Stimulated activated CD8-positive, alpha-beta memory T cell treated with anti-CD3 and anti-CD28 coated beads, Interleukin-12 subunit alpha, Interleukin-12 subunit beta, amount 100 ng/mL, for 24 hours (primary cell): Measurements from ENCODE around the gene C8G.
A peak's percentile ranks its signal among the peaks of the same experiment; 100 is the strongest.

Experiments used
- DNase-seq: peaks from one replicate; pipeline ENCODE4 v3.0.0-alpha.2; 2020; ENCODE audit errors: extremely low read depth

The C8G gene

GRCh38 chr9:136941231-136942111 is 3.6 kb upstream of the C8G start:
- DNase-seq: no peak

- no peak for DNase-seq
Measured at GRCh38 chr9:136942112-136942880, 2.7 kb upstream of the C8G start.

GRCh38 chr9:136942881-136943230 is 2.2 kb upstream of the C8G start:
- no peak for DNase-seq

GRCh38 chr9:136943291-136944211 is 1.5 kb upstream of the C8G start:
- no peak for DNase-seq

GRCh38 chr9:136944212-136944518 is 878 bp upstream of the C8G start:
- no peak for DNase-seq

- DNase-seq: no peak
Measured at GRCh38 chr9:136945333-136946227, 537 bp downstream of the C8G start.

- no peak for DNase-seq
Measured at GRCh38 chr9:136946228-136947027, 1.4 kb downstream of the C8G start.

- DNase-seq: no peak
Measured at GRCh38 chr9:136947028-136947891, 2.2 kb downstream of the C8G start.

GRCh38 chr9:136947955-136948510 is 3.0 kb downstream of the C8G start:
- no peak for DNase-seq

- no peak for DNase-seq
Measured at GRCh38 chr9:136949239-136949816, 4.3 kb downstream of the C8G start.

GRCh38 chr9:136949817-136950655 is 5.0 kb downstream of the C8G start:
- peak; percentile 92 for DNase-seq

GRCh38 chr9:136950656-136951276 is 5.7 kb downstream of the C8G start:
- no peak for DNase-seq

GRCh38 chr9:136951541-136952320 is 6.7 kb downstream of the C8G start, which contains the start of gene LCN12:
Gene LCN12, plus strand, starts transcription at chr9:136952273. Its CDS starts 55 bp downstream, at chr9:136952328.
- no peak for DNase-seq

GRCh38 chr9:136952321-136952850 is 7.3 kb downstream of the C8G start:
- DNase-seq: no peak

- DNase-seq: no peak
Measured at GRCh38 chr9:136952876-136953770, 8.1 kb downstream of the C8G start.
